Stimulated activated CD4-positive, alpha-beta T cell treated with anti-CD3 and anti-CD28 coated beads, Interleukin-1b, Interleukin-23, amount 100 ng/mL, for 4 hours (primary cell): ENCODE measurements around the gene PCDH15.

ENCODE experiments used
- DNase-seq, 2 donors: peaks; one replicate each; pipeline ENCODE4 v3.0.0-alpha.2; 2020; ENCODE audit warnings: low read depth in 2 of 2

PCDH15 gene

DNA sequence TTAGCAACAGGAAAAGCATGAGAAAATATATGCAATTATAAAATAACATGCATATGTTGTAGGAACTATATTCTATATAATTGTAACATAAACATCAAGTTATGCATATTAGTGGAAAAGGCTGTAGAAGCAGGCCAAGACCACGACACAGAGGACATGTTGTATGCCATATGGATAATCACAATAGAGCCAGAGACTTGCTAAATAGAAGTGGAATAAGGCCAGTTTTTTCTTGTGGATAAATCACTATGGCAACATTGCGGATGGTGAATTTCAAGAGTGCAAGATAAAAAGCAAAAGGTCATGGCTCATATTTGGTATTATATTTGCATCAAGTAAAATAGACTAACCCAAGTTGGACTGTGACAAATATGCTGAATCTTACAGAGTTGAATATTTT is 93.0 kb downstream of the PCDH15 start:
- DNase-seq: no peak

DNA sequence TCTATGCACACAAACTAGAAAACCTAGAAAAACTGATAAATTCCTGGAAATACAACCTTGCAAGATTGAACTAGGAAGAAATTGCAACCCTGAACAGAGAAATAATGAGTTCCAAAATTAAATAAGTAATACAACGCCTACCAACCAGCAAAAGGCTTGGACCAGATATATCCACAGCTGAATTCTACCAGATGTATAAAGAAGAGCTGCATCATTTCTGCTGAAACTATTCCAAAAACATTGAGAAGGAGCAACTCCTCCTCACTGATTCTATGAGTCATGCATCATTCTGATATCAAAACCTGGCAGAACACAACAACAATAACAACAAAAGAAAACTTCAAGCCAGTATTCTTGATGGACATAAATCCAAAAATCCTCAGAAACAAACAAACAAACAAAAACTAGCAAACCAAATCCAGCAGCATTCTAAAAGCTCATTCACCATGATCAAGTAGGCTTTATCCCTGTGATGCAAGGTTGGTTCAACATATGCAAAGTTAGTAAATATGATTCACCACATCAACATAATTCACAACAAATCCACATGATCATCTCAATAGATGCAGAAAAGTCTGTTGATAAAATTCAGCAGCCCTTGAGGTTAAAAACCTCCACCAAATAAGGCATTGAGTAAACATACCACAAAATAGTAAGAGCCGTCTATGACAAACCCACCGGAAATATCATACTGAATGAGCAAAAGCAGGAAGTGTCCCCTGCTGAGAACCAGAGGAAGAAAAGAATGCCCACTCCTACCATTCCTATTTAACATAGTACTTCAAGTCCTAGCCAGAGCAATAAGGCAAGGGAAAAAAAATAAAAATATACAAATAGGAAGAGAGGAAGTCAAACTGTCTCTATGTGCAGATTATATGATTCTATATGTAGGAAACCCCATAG is 98.2 kb downstream of the PCDH15 start:
- DNase-seq: no peak

DNA sequence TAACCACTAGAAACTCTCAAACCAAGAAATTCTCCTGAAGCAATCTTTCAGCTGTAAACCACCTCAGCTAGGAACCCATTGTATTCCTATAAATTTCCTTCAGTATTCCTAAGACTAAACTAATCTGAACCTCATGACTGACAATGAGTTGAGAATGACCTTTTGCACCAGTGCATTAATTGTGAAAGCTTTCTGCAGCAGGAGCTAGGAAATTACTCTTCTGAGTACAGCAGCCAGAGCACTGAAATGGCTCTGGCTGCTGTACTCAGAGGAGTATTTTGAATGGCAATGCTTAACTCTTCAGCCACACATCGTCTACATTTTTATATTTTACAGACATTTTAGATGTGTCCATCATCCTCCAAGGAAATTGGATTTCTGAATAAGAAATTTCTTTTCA is 109.7 kb downstream of the PCDH15 start:
- no peak for DNase-seq

GRCh38 chr10:54682554-54682953 is 118.5 kb downstream of the PCDH15 start:
- no peak for DNase-seq

DNA sequence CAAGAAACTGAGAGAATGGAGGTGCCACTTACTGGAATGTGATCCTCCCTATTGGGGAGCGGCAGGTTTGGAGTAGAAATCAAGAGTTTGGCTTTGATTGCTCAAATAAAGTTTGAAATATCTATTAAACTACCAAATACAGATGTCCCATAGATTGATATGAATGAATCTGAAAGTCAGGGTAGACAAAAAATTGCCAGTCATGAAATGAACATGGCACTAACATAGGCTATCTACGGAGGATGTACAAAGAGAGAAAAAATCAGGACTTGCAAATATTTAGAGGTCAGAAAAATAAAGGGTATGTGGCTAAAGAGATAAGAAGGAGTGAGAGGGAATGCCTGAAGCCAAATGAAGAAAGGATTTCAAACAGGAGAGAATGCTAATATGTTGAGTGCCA is 119.9 kb downstream of the PCDH15 start:
- no peak for DNase-seq

GRCh38 chr10:54667136-54667535 is 133.9 kb downstream of the PCDH15 start:
- DNase-seq: no peak

GRCh38 chr10:54666192-54666591 is 134.8 kb downstream of the PCDH15 start:
- no peak for DNase-seq

- DNase-seq: no peak
Observed at GRCh38 chr10:54665095-54665494, 135.9 kb downstream of the PCDH15 start.

DNA sequence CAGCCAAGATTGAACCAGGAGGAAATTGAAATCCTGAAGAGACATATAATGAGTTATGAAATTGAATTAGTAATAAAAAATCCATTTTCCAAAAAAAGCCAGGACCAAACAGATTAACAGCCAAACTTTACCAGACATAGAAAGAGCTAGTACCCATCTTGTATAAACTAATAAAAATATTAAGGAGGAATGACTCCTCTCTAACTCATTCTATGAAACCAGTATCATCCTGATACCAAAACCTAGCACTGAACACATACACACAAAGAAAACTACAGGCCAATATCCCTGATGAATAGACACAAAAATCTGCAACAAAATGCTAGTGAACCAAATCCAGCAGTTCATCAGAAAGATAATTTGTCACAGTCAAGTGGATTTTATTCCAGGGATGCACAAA is 140.6 kb downstream of the PCDH15 start:
- no peak for DNase-seq

- DNase-seq: no peak
Observed at GRCh38 chr10:54656643-54657042, 144.4 kb downstream of the PCDH15 start.

DNA sequence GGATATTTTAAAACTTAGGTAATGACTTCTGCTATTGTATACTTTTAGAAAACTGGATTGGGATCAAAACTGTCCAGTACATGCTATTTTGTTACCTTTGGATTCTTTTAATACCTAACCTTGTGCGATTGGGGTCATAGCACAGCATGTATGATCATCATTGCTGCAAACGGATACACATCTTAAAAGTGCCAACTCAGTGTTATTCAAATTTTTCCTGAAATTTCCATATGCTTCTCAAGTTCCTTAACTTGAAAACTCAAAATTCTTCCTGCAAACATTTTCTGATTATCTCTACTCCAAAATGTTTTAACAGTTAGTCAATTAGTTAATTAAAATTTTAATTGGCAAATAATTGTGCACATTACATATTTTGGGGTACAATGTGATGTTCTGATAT is 147.5 kb downstream of the PCDH15 start:
- no peak for DNase-seq

GRCh38 chr10:54650547-54650946 is 150.5 kb downstream of the PCDH15 start:
- no peak for DNase-seq

GRCh38 chr10:54622017-54622416 is 179.0 kb downstream of the PCDH15 start:
- DNase-seq: no peak

DNA sequence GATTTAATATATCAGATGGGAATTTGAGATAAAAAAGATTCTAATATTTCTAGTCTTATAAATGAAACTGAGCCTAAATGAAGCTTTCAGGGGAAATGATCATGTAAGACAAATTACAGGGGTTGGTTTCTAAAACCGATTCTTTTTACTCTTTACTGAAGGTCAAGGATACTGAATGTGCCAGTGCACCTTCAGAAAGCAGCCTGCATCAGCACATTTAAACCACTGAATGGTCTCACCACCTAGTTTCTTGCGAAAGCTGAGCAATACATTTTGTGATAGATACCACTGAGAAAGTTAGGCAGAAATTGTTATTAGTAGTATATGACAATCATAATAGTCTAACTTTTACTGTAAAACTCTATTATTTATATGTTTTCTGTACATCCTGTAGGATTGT is 180.7 kb downstream of the PCDH15 start:
- no peak for DNase-seq

- DNase-seq: no peak
Observed at GRCh38 chr10:54614072-54614471, 187.0 kb downstream of the PCDH15 start.

DNA sequence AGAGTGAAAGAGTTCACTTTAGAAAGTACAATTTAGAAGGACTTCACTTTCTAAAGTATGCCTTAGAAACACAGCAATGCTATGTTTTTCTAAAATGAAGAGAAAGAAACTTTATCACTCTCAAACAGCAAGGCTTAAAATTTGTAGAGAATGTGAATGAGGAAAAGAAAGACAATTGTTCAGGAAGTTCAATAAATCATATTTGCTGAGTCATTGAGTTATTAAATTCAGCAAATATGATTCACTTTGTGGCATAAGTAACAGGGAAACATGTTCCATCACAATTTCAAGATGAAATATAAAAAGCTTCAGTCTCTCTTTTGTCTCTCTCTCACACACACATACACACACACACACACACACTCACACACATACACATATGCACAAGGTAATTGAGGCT is 187.9 kb downstream of the PCDH15 start:
- DNase-seq: no peak

DNA sequence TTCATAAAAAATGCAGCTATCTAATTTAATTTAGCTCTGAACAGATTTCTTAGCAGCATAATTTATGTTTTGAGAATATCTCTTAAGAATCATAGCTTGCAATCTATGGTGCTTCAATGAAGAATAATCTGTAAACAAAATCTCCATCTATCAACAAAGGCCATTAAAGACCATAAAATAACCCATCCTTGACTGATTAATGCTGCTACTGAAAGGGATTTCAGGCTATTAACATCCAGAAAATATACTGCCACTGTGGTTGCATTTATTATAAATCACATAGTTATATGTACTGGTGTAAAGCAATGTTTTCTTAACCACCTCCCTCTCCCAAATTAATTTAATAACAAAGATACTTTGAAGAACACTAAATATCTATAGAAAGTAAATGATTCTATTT is 191.6 kb downstream of the PCDH15 start:
- DNase-seq: no peak

- DNase-seq: no peak
Observed at GRCh38 chr10:54607983-54608382, 193.0 kb downstream of the PCDH15 start.

- DNase-seq: no peak
Observed at GRCh38 chr10:54594289-54594688, 206.7 kb downstream of the PCDH15 start.

DNA sequence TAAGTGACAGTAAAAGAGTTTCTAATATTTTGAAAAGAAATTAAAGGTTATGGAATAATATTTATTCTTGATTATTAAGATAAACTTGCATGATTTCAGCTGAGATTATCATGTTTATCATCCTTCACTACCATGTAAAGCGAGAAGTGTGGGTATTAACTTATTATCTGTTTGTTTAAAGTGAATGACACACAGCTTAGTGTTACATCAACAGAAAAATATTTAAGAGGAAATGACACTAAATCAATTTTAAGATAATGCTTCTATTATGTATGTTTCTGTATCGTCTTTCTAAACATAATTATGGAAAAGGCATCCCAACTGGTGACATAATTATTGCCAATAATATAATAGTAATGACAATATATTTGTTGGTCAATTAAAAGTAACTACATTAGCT is 213.1 kb downstream of the PCDH15 start:
- DNase-seq: no peak

DNA sequence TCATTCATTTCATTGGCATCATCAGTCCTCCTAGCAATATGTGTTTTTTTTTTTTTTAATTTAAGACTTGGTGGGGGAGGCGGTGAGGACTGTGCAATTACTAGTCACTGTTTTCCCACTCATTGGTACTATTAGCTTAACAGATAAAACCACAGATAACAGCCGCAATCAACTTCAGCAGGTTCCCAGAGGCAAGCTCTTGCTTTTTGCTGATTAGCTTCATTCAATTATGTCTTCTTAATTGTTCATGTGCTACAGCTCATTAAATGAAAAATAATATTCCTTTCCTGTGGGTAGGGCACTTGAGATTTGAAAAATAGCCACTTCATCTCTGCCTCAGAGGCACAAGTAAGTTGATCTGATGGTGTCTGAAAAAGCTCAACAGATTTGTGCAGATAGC is 215.5 kb downstream of the PCDH15 start:
- no peak for DNase-seq

GRCh38 chr10:54577682-54578081 is 223.3 kb downstream of the PCDH15 start:
- no peak for DNase-seq

GRCh38 chr10:54576541-54576940 is 224.5 kb downstream of the PCDH15 start:
- no peak for DNase-seq

GRCh38 chr10:54559498-54559897 is 241.5 kb downstream of the PCDH15 start:
- DNase-seq: no peak
